Smooth muscle cell (in vitro differentiated cells): ENCODE measurements around the gene TMPRSS12. TPM values are rescaled to one million over a fixed set of nuclear protein-coding genes. Genes with fewer than 3 reads are reported as not detected.

Source experiments
- DNase-seq: peaks from one replicate; lab custom pipeline; 2025; ENCODE audit not compliant: unreplicated experiment; lab: John Stamatoyannopoulos, UW
- H2AFZ ChIP-seq: fragments of 200-600 bp; sonication (generic); 2 replicates; pipeline ENCODE4 v1.6.0; 2016; ENCODE audit warnings: antibody characterized with exemption, low read depth, mild to moderate bottlenecking
- H3F3A ChIP-seq: fragments of 200-600 bp; sonication (generic); 2 replicates; pipeline ENCODE4 v1.6.0; 2017; ENCODE audit warnings: antibody characterized with exemption, low read depth
- H3K27ac ChIP-seq: fragments of 200-600 bp; sonication (generic); 2 replicates; pipeline ENCODE4 v1.5.1; 2016; ENCODE audit warnings: low read depth, mild to moderate bottlenecking
- H3K27me3 ChIP-seq: fragments of 200-600 bp; sonication (generic); 2 replicates; pipeline ENCODE4 v1.6.1; 2016; ENCODE audit warnings: low read depth, mild to moderate bottlenecking
- H3K36me3 ChIP-seq: fragments of 200-600 bp; sonication (generic); 2 replicates; pipeline ENCODE4 v1.5.1; 2016; ENCODE audit warnings: low read depth
- H3K4me1 ChIP-seq: fragments of 200-600 bp; sonication (generic); 2 replicates; pipeline ENCODE4 v1.5.1; 2016; ENCODE audit warnings: low read depth
- H3K4me2 ChIP-seq: fragments of 200-600 bp; sonication (generic); 2 replicates; pipeline ENCODE4 v1.6.0; 2016; ENCODE audit warnings: mild to moderate bottlenecking
- H3K4me3 ChIP-seq: fragments of 200-600 bp; sonication (generic); 2 replicates; pipeline ENCODE4 v1.5.1; 2016; ENCODE audit warnings: mild to moderate bottlenecking
- H3K79me2 ChIP-seq: fragments of 200-600 bp; sonication (generic); 2 replicates; pipeline ENCODE4 v1.6.0; 2016; ENCODE audit warnings: low read depth, mild to moderate bottlenecking
- H3K9ac ChIP-seq: fragments of 200-600 bp; sonication (generic); 2 replicates; pipeline ENCODE4 v1.6.0; 2016; ENCODE audit warnings: low read depth
- H3K9me3 ChIP-seq: fragments of 200-600 bp; sonication (generic); replicated peaks from 2 replicates; pipeline ENCODE4 v1.5.1; 2016; ENCODE audit warnings: low read depth
- H4K20me1 ChIP-seq: fragments of 200-600 bp; sonication (generic); 2 replicates; pipeline ENCODE4 v1.6.0; 2016; ENCODE audit warnings: low read depth
- CTCF ChIP-seq: fragments of 200-600 bp; sonication (generic); IDR thresholded peaks from 2 replicates; pipeline ENCODE4 v1.5.1; 2017; ENCODE audit warnings: borderline replicate concordance, mild to moderate bottlenecking, antibody characterized with exemption; ENCODE audit not compliant: insufficient read depth, poor library complexity, severe bottlenecking
- WGBS: methylation state at CpG from one replicate; pipeline ENCODE4 v1.1.7; 2016; ENCODE audit warnings: low lambda C conversion rate; 5-methylcytosine and 5-hydroxymethylcytosine counted together
- polyA plus RNA-seq: library from polyadenylated mRNA; unstranded; fragments of >200 nt; fragmentation: Nextera tagmentation; extraction: Ambion mirVana; gene quantifications from 2 replicates; pipeline ENCODE4 v1.2.1, GENCODE V29; 2016
- total RNA-seq: library from RNA; depleted of rRNA; stranded (reverse); fragments of >200 nt; gene quantifications from 2 replicates; pipeline ENCODE4 v1.2.3, GENCODE V29; 2014

The TMPRSS12 gene, protein sequence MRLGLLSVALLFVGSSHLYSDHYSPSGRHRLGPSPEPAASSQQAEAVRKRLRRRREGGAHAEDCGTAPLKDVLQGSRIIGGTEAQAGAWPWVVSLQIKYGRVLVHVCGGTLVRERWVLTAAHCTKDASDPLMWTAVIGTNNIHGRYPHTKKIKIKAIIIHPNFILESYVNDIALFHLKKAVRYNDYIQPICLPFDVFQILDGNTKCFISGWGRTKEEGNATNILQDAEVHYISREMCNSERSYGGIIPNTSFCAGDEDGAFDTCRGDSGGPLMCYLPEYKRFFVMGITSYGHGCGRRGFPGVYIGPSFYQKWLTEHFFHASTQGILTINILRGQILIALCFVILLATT
- not detected in 2 replicates for total RNA-seq
- polyA plus RNA-seq: not detected in 2 replicates

- H2AFZ ChIP-seq: peak within 1 kb of the TSS; percentile 61
- no peaks in the 10 kb centered on the region for H4K20me1 ChIP-seq
- no peaks in the 10 kb centered on the region for H3K79me2 ChIP-seq
- H3K4me1 ChIP-seq: no peaks in the 10 kb centered on the region
- peak within 1 kb of the TSS; percentile 60 for H3K27ac ChIP-seq
- peak within 1 kb of the TSS; percentile 21 for H3K4me3 ChIP-seq
- H3K4me2 ChIP-seq: peak within 1 kb of the TSS; percentile 75
- no peaks in the 10 kb centered on the region for H3K9me3 ChIP-seq
- H3F3A ChIP-seq: peaks cover 5% of the 10 kb centered on the region
- WGBS: 71% methylated on average over 27 of the region's 36 CpGs
- H3K9ac ChIP-seq: no peak within 1 kb of the TSS
- no peak for DNase-seq
- no peak for TF ChIP-seq CTCF
- no peaks in the 10 kb centered on the region for H3K36me3 ChIP-seq
- no peaks in the 10 kb centered on the region for H3K27me3 ChIP-seq
Observed at GRCh38 chr12:50842637-50843493, at the start of gene TMPRSS12. TSS of gene TMPRSS12 (plus strand) at chr12:50842926. CDS start at chr12:50842965, 39 bp downstream.

DNA sequence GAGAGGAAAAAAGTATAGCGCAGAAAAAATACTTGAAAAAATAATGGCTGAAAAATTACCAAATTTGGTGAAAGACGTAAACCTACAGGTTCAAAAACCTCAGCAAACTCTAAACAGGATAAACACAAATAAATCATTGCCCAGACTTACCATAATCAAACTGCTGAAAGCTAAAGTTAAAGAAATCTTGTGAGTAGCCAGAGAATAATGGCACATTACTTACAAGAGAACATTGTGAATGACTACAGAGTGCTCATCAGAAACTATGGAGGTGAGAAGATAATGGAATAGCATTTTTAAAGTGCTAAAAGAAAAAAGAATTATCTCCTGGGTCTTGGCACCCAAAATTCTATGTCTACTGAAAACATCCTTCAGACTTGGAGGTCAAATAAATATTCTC lies 42.8 kb upstream of the TMPRSS12 start:
- no peak overlapping the region for H3K4me3 ChIP-seq
- TF ChIP-seq CTCF: no peak
- no peaks in the 10 kb centered on the region for H3K79me2 ChIP-seq
- no peak for DNase-seq
- H2AFZ ChIP-seq: no peak overlapping the region
- H3K9ac ChIP-seq: no peak overlapping the region
- WGBS: 100% methylated on average over 2 of the region's 2 CpGs
- H3F3A ChIP-seq: no peaks in the 10 kb centered on the region
- H4K20me1 ChIP-seq: peaks cover 5% of the 10 kb centered on the region
- H3K27ac ChIP-seq: no peak overlapping the region
- H3K4me1 ChIP-seq: no peaks in the 10 kb centered on the region
- no peak overlapping the region for H3K4me2 ChIP-seq
- no peaks in the 10 kb centered on the region for H3K27me3 ChIP-seq
- H3K9me3 ChIP-seq: peaks cover 17% of the 10 kb centered on the region
- H3K36me3 ChIP-seq: peaks cover 37% of the 10 kb centered on the region

DNA sequence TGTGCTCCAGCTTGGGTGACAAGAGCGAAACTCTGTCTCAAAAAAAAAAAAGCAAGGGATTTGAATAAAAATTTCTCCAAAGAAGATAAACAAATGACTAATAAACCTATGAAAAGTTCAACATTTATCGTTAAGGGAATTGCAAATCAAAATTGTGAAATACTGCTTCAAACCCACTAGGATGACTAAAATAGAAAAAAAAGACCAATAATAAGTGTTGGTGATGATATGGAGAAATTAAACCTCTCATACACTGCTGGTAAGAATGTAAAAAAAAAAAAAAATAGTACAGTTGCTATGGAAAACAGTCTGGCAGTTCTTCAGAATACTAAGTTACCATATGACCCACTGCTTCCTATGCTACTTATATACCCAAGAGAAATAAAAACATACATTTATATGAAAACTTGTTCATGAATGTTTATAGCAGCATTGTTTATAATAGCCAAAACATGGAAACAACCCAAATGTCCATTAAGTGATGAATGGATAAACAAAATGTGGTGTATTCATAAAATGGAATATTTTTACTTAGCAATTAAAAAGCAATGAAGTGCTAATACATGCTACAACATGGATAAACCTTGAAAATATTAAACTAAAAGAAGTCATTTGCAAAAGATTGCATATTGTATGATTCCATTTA lies 39.4 kb upstream of the TMPRSS12 start:
- no peak for TF ChIP-seq CTCF
- Histone ChIP-seq H2AFZ (no peak overlapping the region), H3F3A (no peaks in the 10 kb centered on the region), H3K4me3 (no peak overlapping the region), H3K4me2 (no peak overlapping the region), H3K9ac (no peak overlapping the region), H3K4me1 (no peaks in the 10 kb centered on the region), H3K36me3 (peaks cover 22% of the 10 kb centered on the region), H3K27me3 (no peaks in the 10 kb centered on the region), H3K27ac (no peak overlapping the region), H4K20me1 (no peaks in the 10 kb centered on the region), H3K79me2 (no peaks in the 10 kb centered on the region), H3K9me3 (peaks cover 14% of the 10 kb centered on the region)
- no peak for DNase-seq
- 97% methylated on average over 2 of the region's 2 CpGs for WGBS
